Measurements from ENCODE around the gene COL16A1.
A peak's percentile ranks its signal among the peaks of the same experiment; 100 is the strongest.
"Not testable (repeated sequence)": the region's sequence is repeated elsewhere in the genome, so short reads cannot be mapped to it uniquely, and the experiment has no call there.

COL16A1 gene

DNA sequence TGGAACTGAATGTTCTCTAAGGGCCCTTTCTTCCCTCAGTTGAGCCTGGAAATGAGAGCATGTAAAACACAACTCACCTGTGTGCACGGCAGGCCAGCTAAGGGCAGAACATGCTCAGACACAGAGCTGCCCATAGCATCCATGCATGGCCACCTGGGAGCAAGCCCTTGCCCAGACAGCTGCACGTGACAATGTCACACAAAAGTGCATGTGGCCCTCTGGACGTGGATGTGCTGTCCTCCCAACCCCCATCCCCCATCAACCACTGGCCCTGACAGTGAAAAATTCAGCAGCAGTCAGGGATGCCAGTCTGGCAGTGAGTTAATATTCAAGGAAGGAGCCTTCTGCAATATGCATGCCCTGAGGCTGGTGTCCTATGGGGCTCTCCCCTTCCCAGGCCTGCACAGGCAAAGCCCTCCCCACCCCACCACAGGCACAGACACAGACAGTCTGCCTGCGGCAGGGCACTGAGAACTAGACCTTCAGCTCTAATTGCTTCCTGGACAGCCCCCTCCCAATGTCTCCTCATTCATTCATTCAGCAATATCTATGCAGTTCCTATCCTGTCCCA is 14.6 kb upstream of the COL16A1 start:
- Mint-ChIP-seq H3K27ac (no peak overlapping the region), H3K9me3 (no peaks in the 10 kb centered on the region), H3K4me1 (peaks cover 21% of the 10 kb centered on the region), H3K4me3 (no peak overlapping the region), H3K27me3 (peaks cover 66% of the 10 kb centered on the region)
- DNase-seq: no peak
- ATAC-seq: no peak

- no peaks in the 10 kb centered on the region for H3K9me3 Mint-ChIP-seq
- no peak overlapping the region for H3K27ac Mint-ChIP-seq
- H3K4me3 Mint-ChIP-seq: no peak overlapping the region
- peaks cover 21% of the 10 kb centered on the region for H3K4me1 Mint-ChIP-seq
- DNase-seq (no peak), ATAC-seq (no peak)
- H3K27me3 Mint-ChIP-seq: peaks cover 76% of the 10 kb centered on the region
Measured at GRCh38 chr1:31717341-31717740, 13.5 kb upstream of the COL16A1 start.

GRCh38 chr1:31715873-31716220 is 12.0 kb upstream of the COL16A1 start:
- Mint-ChIP-seq H3K27me3 (peaks cover 74% of the 10 kb centered on the region), H3K4me1 (peaks cover 21% of the 10 kb centered on the region), H3K4me3 (peak overlapping the region; percentile 33 to 34), H3K27ac (no peak overlapping the region), H3K9me3 (no peaks in the 10 kb centered on the region)
- ATAC-seq (no peak), DNase-seq (no peak)

GRCh38 chr1:31715087-31715872 is 11.5 kb upstream of the COL16A1 start:
- Mint-ChIP-seq H3K4me3 (peak overlapping the region; percentile 62 to 74), H3K9me3 (no peaks in the 10 kb centered on the region), H3K27ac (no peak overlapping the region), H3K4me1 (peaks cover 21% of the 10 kb centered on the region), H3K27me3 (peaks cover 74% of the 10 kb centered on the region)
- ATAC-seq: peak; percentile 74
- DNase-seq: peak in 1 of 2 donors; percentile 45

DNA sequence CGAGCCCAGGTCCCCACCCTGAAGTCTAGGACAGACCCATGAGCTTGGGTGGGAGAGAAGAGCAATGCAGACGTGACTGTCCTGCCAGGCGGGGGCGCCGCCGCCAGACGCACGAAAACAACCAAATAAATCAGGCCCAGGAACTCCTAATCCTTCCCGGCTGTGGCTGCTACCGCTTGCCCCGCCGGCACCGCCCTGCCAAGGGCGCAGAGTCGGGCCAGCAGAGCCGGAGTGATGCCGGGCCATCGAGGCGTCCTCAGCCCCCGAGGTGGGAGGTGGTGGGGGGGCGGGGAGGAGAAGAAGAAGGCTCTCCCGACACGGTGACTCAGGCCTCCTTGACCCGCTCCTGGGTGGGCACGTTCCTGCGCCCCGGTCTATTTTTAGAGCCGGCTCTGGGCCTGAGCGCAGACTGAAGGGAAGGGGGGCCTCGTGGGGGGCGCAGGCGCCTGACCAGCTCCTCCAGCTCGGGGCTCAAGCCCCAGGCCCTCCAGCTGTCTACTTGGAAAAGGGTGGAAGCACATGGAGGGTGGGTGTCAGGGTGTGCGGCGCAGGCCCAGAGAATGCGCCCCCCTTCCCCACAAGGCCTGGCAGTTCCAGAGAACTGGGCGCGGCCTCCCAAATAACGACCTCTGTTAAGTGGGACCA is 10.7 kb upstream of the COL16A1 start:
- ATAC-seq (peak; percentile 25), DNase-seq (no peak)
- Mint-ChIP-seq H3K4me3 (peak overlapping the region; percentile 44 to 50), H3K27me3 (peaks cover 74% of the 10 kb centered on the region), H3K27ac (no peak overlapping the region), H3K9me3 (no peaks in the 10 kb centered on the region), H3K4me1 (peaks cover 21% of the 10 kb centered on the region)

GRCh38 chr1:31712630-31713029 is 8.8 kb upstream of the COL16A1 start:
- DNase-seq: no peak

GRCh38 chr1:31712068-31712467 is 8.3 kb upstream of the COL16A1 start:
- H3K4me3 Mint-ChIP-seq: no peak overlapping the region
- no peak for ATAC-seq
- peaks cover 42% of the 10 kb centered on the region for H3K4me1 Mint-ChIP-seq
- H3K27ac Mint-ChIP-seq: no peak overlapping the region
- DNase-seq: no peak
- no peaks in the 10 kb centered on the region for H3K9me3 Mint-ChIP-seq
- H3K27me3 Mint-ChIP-seq: peaks cover 76% of the 10 kb centered on the region

More at GRCh38 chr1:31712630-31713029, 8.8 kb upstream of the COL16A1 start:
- no peak overlapping the region for H3K27ac Mint-ChIP-seq
- no peak overlapping the region for H3K4me3 Mint-ChIP-seq
- H3K4me1 Mint-ChIP-seq: peaks cover 36% of the 10 kb centered on the region
- ATAC-seq: no peak
- H3K27me3 Mint-ChIP-seq: peaks cover 76% of the 10 kb centered on the region
- no peaks in the 10 kb centered on the region for H3K9me3 Mint-ChIP-seq

- no peak for ATAC-seq
- H3K27ac Mint-ChIP-seq: no peak overlapping the region
- no peaks in the 10 kb centered on the region for H3K9me3 Mint-ChIP-seq
- no peak for DNase-seq
- no peak overlapping the region for H3K4me3 Mint-ChIP-seq
- H3K27me3 Mint-ChIP-seq: peaks cover 73% of the 10 kb centered on the region
- peaks cover 45% of the 10 kb centered on the region for H3K4me1 Mint-ChIP-seq
Measured at GRCh38 chr1:31708324-31708723, 4.5 kb upstream of the COL16A1 start.

GRCh38 chr1:31707711-31708110 is 3.9 kb upstream of the COL16A1 start:
- peak in 1 of 2 donors; percentile 29 for DNase-seq
- Mint-ChIP-seq H3K9me3 (no peaks in the 10 kb centered on the region), H3K27ac (no peak overlapping the region), H3K4me1 (peaks cover 45% of the 10 kb centered on the region), H3K27me3 (peaks cover 72% of the 10 kb centered on the region), H3K4me3 (no peak overlapping the region)
- no peak for ATAC-seq

GRCh38 chr1:31707059-31707600 is 3.3 kb upstream of the COL16A1 start:
- not testable (repeated sequence) for H3K27ac Mint-ChIP-seq
- H3K27me3 Mint-ChIP-seq: peaks cover 66% of the 10 kb centered on the region

GRCh38 chr1:31706384-31707058 is 2.7 kb upstream of the COL16A1 start:
- Mint-ChIP-seq H3K27me3 (peaks cover 62% of the 10 kb centered on the region), H3K9me3 (no peaks in the 10 kb centered on the region), H3K4me3 (no peak overlapping the region), H3K27ac (no peak overlapping the region), H3K4me1 (peaks cover 45% of the 10 kb centered on the region)
- ATAC-seq (no peak), DNase-seq (no peak)

More at GRCh38 chr1:31707059-31707600, 3.3 kb upstream of the COL16A1 start:
- H3K9me3 Mint-ChIP-seq, ATAC-seq, H3K4me3 Mint-ChIP-seq, DNase-seq: not testable (repeated sequence)
- peaks cover 45% of the 10 kb centered on the region for H3K4me1 Mint-ChIP-seq

- H3K27me3 Mint-ChIP-seq: peaks cover 62% of the 10 kb centered on the region
- peak; percentile 73 to 87 for DNase-seq
- no peaks in the 10 kb centered on the region for H3K9me3 Mint-ChIP-seq
- ATAC-seq: peak; percentile 90
- H3K27ac Mint-ChIP-seq: peak overlapping the region in 1 of 2 donors; percentile 74
- peaks cover 56% of the 10 kb centered on the region for H3K4me1 Mint-ChIP-seq
- H3K4me3 Mint-ChIP-seq: peak overlapping the region; percentile 70 to 73
Measured at GRCh38 chr1:31705080-31705866, 1.5 kb upstream of the COL16A1 start.

- ATAC-seq: peak; percentile 61
- H3K27ac Mint-ChIP-seq: peak overlapping the region; percentile 45 to 74
Measured at GRCh38 chr1:31704271-31705079, 658 bp upstream of the COL16A1 start.

GRCh38 chr1:31702836-31703404 is 897 bp downstream of the COL16A1 start:
- H3K9me3 Mint-ChIP-seq: no peaks in the 10 kb centered on the region
- H3K27me3 Mint-ChIP-seq: peaks cover 47% of the 10 kb centered on the region
- no peak for DNase-seq
- peaks cover 57% of the 10 kb centered on the region for H3K4me1 Mint-ChIP-seq
- no peak overlapping the region for H3K4me3 Mint-ChIP-seq
- no peak for ATAC-seq
- no peak overlapping the region for H3K27ac Mint-ChIP-seq

More at GRCh38 chr1:31704271-31705079, 658 bp upstream of the COL16A1 start:
- peaks cover 62% of the 10 kb centered on the region for H3K27me3 Mint-ChIP-seq
- H3K9me3 Mint-ChIP-seq: no peaks in the 10 kb centered on the region
- H3K4me3 Mint-ChIP-seq: peak overlapping the region; percentile 70 to 73
- no peak for DNase-seq
- peaks cover 62% of the 10 kb centered on the region for H3K4me1 Mint-ChIP-seq

Measured in stimulated activated naive CD8-positive, alpha-beta T cell treated with anti-CD3 and anti-CD28 coated beads, Interleukin-15, amount 100 ng/mL, for 72 hours (primary cell).